HL-60 (cell line): ENCODE data around the gene TP73.

Experiments
- DNase-seq, 2 experiments: peaks; one replicate each; pipeline ENCODE4 v3.0.0-alpha.2; 2010 to 2020; ENCODE audit warnings: low read depth in 1 of 2, low spot score in 1 of 2
- H3K27ac ChIP-seq: fragments of 250-450 bp; sonication (Bioruptor Pico); replicated peaks from 2 replicates; pipeline ENCODE4 v1.5.1; 2020; ENCODE audit warnings: mild to moderate bottlenecking, moderate library complexity
- H3K27me3 ChIP-seq: fragments of 250-450 bp; sonication (Bioruptor Pico); 2 replicates; pipeline ENCODE4 v1.5.1; 2021; ENCODE audit warnings: mild to moderate bottlenecking, moderate library complexity; ENCODE audit not compliant: insufficient read depth, poor library complexity, severe bottlenecking
- H3K4me3 ChIP-seq: replicated peaks from 2 replicates; pipeline ENCODE4 v1.5.1; 2011; ENCODE audit warnings: mild to moderate bottlenecking, control low read depth, low read length; ENCODE audit not compliant: insufficient read depth
- GABPA ChIP-seq: IDR thresholded peaks from 2 replicates; pipeline ENCODE4 v1.6.1; 2012; ENCODE audit warnings: low read depth
- POLR2AphosphoS5 ChIP-seq: IDR thresholded peaks from 2 replicates; pipeline ENCODE4 v1.6.1; 2012; ENCODE audit warnings: low read depth
- REST ChIP-seq: IDR thresholded peaks from 2 replicates; pipeline ENCODE4 v1.6.1; 2012; ENCODE audit warnings: low read depth; ENCODE audit not compliant: insufficient replicate concordance
- SPI1 ChIP-seq: IDR thresholded peaks from 2 replicates; pipeline ENCODE4 v1.6.1; 2012; ENCODE audit warnings: low read depth, mild to moderate bottlenecking, borderline replicate concordance
- TF ChIP-seq, protein P1 (sequence below): IDR thresholded peaks from one replicate; pipeline ENCODE4 v1.5.1; 2011; ENCODE audit warnings: low read length, control low read depth, inconsistent platforms; ENCODE audit not compliant: insufficient read depth

TP73 gene

DNA sequence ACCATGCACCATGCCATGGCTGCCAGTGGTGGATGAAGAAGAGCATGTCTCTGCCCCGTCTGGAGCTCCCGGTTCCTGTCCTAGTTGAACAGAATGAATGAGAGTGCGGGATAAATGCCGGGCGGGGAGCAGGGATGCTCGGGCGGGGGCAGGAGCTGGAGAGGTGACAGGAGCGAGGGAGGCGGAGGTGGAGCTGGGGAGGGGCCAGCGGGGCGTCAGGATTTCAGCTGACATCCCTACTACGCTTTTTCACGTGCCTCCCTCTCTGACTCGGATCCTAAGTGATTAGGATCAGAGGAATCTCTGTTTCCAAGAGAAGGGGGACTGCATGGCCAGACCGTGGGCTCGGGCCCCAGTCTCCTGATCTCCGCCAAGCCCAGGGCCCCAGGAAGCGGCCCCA is 47.3 kb downstream of the TP73 start:
- Histone ChIP-seq H3K4me3 (no peak overlapping the region), H3K27me3 (peaks cover 11% of the 10 kb centered on the region), H3K27ac (no peak overlapping the region)
- TF ChIP-seq SPI1 (no peak), GABPA (no peak), REST (no peak), POLR2AphosphoS5 (no peak)
- TF ChIP-seq, protein P1, sequence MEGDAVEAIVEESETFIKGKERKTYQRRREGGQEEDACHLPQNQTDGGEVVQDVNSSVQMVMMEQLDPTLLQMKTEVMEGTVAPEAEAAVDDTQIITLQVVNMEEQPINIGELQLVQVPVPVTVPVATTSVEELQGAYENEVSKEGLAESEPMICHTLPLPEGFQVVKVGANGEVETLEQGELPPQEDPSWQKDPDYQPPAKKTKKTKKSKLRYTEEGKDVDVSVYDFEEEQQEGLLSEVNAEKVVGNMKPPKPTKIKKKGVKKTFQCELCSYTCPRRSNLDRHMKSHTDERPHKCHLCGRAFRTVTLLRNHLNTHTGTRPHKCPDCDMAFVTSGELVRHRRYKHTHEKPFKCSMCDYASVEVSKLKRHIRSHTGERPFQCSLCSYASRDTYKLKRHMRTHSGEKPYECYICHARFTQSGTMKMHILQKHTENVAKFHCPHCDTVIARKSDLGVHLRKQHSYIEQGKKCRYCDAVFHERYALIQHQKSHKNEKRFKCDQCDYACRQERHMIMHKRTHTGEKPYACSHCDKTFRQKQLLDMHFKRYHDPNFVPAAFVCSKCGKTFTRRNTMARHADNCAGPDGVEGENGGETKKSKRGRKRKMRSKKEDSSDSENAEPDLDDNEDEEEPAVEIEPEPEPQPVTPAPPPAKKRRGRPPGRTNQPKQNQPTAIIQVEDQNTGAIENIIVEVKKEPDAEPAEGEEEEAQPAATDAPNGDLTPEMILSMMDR: no peak
- DNase-seq: no peak

DNA sequence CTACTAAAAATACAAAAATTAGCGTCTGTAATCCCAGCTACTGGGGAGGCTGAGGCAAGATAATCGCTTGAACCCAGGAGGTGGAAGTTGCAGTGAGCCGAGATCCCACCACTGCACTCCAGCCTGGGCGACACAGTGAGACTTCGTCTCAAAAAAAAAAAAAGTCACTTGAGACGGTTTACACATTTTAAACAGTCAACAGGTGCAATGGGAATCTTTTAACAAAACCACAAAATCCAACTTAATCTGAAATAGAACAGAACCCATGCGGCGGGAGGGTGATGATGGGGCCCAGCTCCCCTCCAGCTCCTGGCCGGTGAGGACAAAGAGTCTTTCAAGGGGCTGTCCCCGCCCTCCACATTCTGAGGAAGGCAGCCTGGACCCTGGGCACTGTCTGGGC is 48.3 kb downstream of the TP73 start:
- no peak overlapping the region for H3K27ac ChIP-seq
- TF ChIP-seq GABPA: no peak
- TF ChIP-seq, protein P1: no peak
- TF ChIP-seq SPI1: no peak
- TF ChIP-seq POLR2AphosphoS5: no peak
- no peak for TF ChIP-seq REST
- peaks cover 11% of the 10 kb centered on the region for H3K27me3 ChIP-seq
- no peak overlapping the region for H3K4me3 ChIP-seq
- no peak for DNase-seq

- no peak for DNase-seq
- Histone ChIP-seq H3K27ac (no peak overlapping the region), H3K27me3 (peaks cover 21% of the 10 kb centered on the region), H3K4me3 (no peak overlapping the region)
- TF ChIP-seq GABPA: no peak
- no peak for TF ChIP-seq REST
Measured at GRCh38 chr1:3702528-3702927, 50.2 kb downstream of the TP73 start.
